Activated CD4-positive, alpha-beta T cell treated with anti-CD3 and anti-CD28 coated beads for 1 hour (primary cell): ENCODE data around the gene POLA1.

Experiments
- DNase-seq: peaks from one replicate; pipeline ENCODE4 v3.0.0-alpha.2; 2020

Gene POLA1

GRCh38 chrX:24692305-24692704 lies 1.4 kb upstream of the POLA1 start:
- no peak for DNase-seq

GRCh38 chrX:24694825-24695224 lies 1.1 kb downstream of the POLA1 start:
- DNase-seq, result no peak

GRCh38 chrX:24696294-24696693 lies 2.6 kb downstream of the POLA1 start:
- DNase-seq, result no peak

GRCh38 chrX:24702362-24703184 lies 8.9 kb downstream of the POLA1 start:
- no peak for DNase-seq

- no peak for DNase-seq
Observed at GRCh38 chrX:24703185-24703494, 9.4 kb downstream of the POLA1 start.

GRCh38 chrX:24718771-24719170 lies 25.1 kb downstream of the POLA1 start:
- DNase-seq, result no peak

GRCh38 chrX:24720036-24720435 lies 26.3 kb downstream of the POLA1 start:
- DNase-seq, result no peak

GRCh38 chrX:24728530-24728929 lies 34.8 kb downstream of the POLA1 start:
- no peak for DNase-seq

- DNase-seq, result no peak
Observed at GRCh38 chrX:24732766-24733500, 39.2 kb downstream of the POLA1 start.

- no peak for DNase-seq
Observed at GRCh38 chrX:24741330-24741729, 47.6 kb downstream of the POLA1 start.

- DNase-seq, result no peak
Observed at GRCh38 chrX:24748196-24748595, 54.5 kb downstream of the POLA1 start.

GRCh38 chrX:24759786-24760185 lies 66.1 kb downstream of the POLA1 start:
- DNase-seq, result no peak

- no peak for DNase-seq
Observed at GRCh38 chrX:24760363-24761000, 66.8 kb downstream of the POLA1 start.

GRCh38 chrX:24761306-24761705 lies 67.6 kb downstream of the POLA1 start:
- DNase-seq, result no peak

GRCh38 chrX:24763989-24764388 lies 70.3 kb downstream of the POLA1 start:
- DNase-seq, result no peak

- no peak for DNase-seq
Observed at GRCh38 chrX:24767557-24767956, 73.8 kb downstream of the POLA1 start.

- DNase-seq, result no peak
Observed at GRCh38 chrX:24768556-24768955, 74.8 kb downstream of the POLA1 start.

GRCh38 chrX:24774650-24775049 lies 80.9 kb downstream of the POLA1 start:
- DNase-seq, result no peak

GRCh38 chrX:24775891-24776290 lies 82.2 kb downstream of the POLA1 start:
- no peak for DNase-seq

- no peak for DNase-seq
Observed at GRCh38 chrX:24777660-24778059, 83.9 kb downstream of the POLA1 start.

- no peak for DNase-seq
Observed at GRCh38 chrX:24782011-24782410, 88.3 kb downstream of the POLA1 start.

GRCh38 chrX:24789047-24789446 lies 95.3 kb downstream of the POLA1 start:
- DNase-seq, result no peak

GRCh38 chrX:24790166-24790565 lies 96.4 kb downstream of the POLA1 start:
- no peak for DNase-seq

GRCh38 chrX:24796204-24796603 lies 102.5 kb downstream of the POLA1 start:
- DNase-seq, result no peak
